Measurements from ENCODE around the gene CYP2A6. TPM values are rescaled to one million over a fixed set of nuclear protein-coding genes. Genes with fewer than 3 reads are reported as not detected.

Gene CYP2A6
- total RNA-seq, 1 donor from 2014 or later: not detected

DNA sequence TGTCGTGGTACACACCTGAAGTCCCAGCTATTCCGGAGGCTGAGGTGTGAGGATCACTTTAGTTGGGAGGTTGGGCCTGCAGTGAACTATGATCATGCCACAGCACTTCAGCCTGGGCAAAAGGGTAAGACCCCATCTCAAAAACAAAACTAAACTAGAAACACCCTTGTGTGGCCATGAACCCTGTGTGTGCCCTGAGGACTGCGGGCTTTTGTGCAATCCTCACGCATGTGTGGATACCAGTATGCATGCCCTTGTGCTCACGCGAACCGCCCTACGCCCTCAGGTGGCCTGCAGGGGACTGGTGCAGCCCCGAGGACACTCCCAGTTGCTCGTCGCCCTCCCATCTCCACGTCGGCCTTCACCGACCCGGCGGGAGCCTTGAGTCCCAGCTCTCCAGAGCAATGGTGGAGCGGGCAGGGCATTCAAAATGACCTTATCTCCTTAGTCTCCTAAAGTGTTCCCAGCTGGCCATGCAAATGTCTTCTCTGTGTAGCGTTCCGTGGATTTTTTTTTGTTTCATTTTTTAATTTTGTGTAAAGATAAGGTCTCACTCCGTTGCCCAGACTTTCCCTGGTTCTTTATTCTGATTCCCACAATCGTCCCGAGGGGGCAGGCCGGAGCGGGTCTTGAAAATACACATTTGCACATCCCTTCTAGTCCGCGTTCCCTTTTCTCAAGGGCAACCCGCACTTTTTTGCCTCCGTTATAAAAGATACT is 52.1 kb downstream of the CYP2A6 start:
- ATAC-seq (peak; percentile 24), DNase-seq (ENCODE audit: missing footprints) (peak; percentile 84)
- intact Hi-C loops (cut with DNase I): loop anchor here (1.0 to 2.0 kb wide), 3 partner anchors 20 to 81 kb away; partner anchors contain the start of genes ACTMAP, COQ8B, ITPKC and RAB4B

DNA sequence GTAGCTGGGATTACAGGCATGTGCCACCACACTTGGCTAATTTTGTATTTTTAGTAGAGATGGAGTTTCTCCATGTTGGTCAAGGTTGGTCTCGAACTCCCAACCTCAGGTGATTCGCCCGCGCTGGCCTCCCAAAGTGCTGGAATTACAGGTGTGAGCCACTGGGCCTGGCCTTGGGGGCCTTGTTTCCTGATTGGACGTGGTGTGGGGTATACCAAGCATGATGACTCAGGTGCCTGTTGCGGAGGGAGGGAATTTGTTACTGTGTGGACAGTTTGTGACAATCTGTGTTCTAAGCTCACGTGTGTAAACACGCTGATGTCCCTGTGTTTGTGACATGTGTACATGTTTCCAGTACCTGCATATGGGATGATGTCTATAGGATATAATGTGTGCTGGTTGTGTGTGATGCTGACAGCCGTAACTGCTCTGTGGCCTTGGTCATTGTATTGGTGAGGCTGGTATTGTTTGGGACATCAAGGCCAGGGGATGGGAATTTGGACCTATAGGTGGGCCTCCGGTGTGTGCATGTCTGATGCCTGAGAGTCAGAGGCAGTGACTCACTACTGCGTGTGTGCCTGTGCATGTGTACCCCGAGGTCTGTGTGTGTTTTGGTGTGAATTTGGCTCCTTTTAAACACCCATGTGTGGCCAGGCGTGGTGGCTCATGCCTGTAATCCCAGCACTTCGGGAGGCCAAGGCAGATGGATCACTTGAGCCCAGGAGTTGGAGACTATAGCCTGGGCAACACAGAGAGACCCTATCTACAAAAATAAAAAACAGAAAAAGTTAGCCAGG is 52.9 kb downstream of the CYP2A6 start:
- intact Hi-C loops (cut with DNase I): no loop called here

More for the DNA sequence above, 52.9 kb downstream of the CYP2A6 start:
- no peak for DNase-seq (ENCODE audit: missing footprints)
- ATAC-seq: no peak

Other genes with a start within 250 kb of the CYP2A6 start
- 324 TPM for gene LTBP4, start 249.1 kb downstream of the CYP2A6 start, total RNA-seq
- 16.8 TPM for gene NUMBL, start 159.8 kb downstream of the CYP2A6 start, total RNA-seq
- 37.4 TPM for gene COQ8B, start 133.6 kb downstream of the CYP2A6 start, total RNA-seq
- 12.6 TPM for gene ITPKC, start 133.3 kb downstream of the CYP2A6 start, total RNA-seq
- gene ACTMAP, start 100.0 kb downstream of the CYP2A6 start, total RNA-seq: 6.4 TPM
- gene SNRPA, start 99.2 kb downstream of the CYP2A6 start, total RNA-seq: 32.4 TPM
- gene MIA, start 74.9 kb downstream of the CYP2A6 start, total RNA-seq: not detected
- gene RAB4B, start 72.2 kb downstream of the CYP2A6 start, total RNA-seq: 13.3 TPM
- 68.0 TPM for gene EGLN2, start 51.3 kb downstream of the CYP2A6 start, total RNA-seq
- gene CYP2A7, start 31.8 kb upstream of the CYP2A6 start, total RNA-seq: not detected
- not detected for gene CYP2B6, start 140.8 kb upstream of the CYP2A6 start, total RNA-seq
- not detected for gene CYP2A13, start 238.0 kb upstream of the CYP2A6 start, total RNA-seq